Stimulated activated CD4-positive, alpha-beta T cell treated with anti-CD3 and anti-CD28 coated beads, Interleukin-15, amount 100 ng/mL, for 1 hour (primary cell): ENCODE results near the gene IAPP.
"Not testable (repeated sequence)": the region's sequence is repeated elsewhere in the genome, so short reads cannot be mapped to it uniquely, and the experiment has no call there.

Experiments used
- DNase-seq, 2 donors: peaks; one replicate each; pipeline ENCODE4 v3.0.0-alpha.2; 2020; ENCODE audit warnings: low read depth in 1 of 2, low spot score in 1 of 2

The IAPP gene

DNA sequence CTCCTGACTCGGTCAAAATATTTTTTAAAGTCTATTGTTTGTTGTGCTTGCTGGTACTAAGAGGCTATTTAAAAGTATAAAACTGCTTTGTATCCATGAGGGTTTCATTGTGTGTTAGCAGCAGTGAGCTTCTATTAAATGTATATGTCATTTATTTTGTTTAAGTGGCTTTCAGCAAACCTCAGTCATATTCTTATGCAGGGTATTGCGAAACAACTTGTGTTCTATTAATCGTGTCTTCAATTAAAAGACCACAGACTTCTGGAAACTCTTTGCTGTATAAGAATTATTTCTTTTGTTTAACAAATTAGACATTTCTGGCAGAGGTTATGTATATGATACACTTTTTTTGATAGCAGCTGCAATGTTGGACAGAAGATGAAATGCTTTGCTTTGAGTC, 6.5 kb downstream of the IAPP start:
- no peak for DNase-seq

DNA sequence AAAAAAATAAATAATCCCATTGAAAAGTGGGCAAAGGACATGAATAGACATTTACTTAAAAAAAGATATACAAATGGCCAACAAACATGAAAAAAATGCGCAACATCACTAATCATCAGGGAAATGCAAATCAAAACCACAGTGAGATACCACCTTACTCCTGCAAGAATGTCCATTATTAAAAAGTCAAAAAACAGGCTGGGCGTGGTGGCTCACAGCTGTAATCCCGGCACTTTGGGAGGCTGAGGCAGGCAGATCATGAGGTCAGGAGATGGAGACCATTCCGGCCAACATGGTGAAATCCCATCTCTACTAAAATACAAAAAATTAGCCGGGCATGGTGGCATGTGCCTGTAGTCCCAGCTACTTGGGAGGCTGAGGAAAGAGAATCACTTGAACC, 8.6 kb downstream of the IAPP start:
- not testable (repeated sequence) for DNase-seq

DNA sequence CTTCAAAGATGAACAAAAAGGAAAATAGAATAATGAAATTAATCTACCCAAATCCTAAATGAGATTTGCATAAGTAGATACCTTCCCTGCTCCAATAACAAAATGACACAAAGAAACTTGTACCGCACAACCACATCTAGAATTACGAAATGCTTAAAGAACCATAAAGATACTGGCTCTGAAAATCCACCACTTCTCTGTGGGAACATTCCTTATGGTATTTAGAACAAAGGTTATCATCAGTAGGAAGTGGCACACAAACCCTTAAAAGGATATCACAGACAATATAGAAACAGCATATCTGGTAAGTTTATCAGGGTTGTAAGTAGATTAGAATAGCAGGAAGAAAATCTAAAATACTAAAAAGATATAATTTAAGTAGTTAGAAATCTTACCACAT, 11.6 kb downstream of the IAPP start:
- DNase-seq = no peak

DNA sequence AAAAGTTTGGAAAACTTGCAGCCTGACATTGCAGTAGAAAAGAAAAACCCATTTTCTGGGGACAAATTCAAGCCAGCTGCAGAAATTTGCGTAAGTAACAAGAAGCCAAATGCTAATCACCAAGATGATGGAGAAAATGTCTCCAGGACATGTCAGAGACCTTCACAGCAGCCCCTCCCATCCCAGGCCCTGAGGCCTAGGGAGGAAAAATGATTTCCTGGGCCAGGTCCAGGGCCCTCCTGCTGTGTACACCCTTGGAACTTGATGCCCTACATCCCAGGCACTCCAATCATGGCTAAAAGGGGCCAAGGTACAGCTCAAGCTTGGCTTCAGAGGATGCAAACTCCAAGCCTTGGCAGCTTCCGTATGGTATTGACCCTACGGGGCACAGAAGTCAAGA, 14.5 kb downstream of the IAPP start:
- DNase-seq = no peak

DNA sequence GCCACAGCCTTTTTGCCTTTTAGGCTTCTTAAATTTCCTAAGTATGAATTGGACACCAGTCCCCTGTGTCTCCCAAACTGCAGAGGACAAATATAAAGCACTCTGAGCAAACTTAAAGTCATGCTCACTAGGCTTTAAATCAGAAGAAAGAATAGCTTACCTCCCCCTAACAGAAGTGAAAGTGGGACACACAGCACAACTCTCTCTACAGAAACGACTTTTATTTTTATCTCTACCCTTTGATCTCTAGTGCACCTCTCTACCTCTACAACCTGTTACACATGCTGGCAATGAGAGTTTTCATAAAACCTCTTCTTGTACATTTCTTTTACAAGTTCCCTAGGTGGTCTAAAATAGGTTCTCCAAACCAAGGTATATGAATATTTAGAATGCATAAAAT, 19.7 kb downstream of the IAPP start:
- no peak for DNase-seq

DNA sequence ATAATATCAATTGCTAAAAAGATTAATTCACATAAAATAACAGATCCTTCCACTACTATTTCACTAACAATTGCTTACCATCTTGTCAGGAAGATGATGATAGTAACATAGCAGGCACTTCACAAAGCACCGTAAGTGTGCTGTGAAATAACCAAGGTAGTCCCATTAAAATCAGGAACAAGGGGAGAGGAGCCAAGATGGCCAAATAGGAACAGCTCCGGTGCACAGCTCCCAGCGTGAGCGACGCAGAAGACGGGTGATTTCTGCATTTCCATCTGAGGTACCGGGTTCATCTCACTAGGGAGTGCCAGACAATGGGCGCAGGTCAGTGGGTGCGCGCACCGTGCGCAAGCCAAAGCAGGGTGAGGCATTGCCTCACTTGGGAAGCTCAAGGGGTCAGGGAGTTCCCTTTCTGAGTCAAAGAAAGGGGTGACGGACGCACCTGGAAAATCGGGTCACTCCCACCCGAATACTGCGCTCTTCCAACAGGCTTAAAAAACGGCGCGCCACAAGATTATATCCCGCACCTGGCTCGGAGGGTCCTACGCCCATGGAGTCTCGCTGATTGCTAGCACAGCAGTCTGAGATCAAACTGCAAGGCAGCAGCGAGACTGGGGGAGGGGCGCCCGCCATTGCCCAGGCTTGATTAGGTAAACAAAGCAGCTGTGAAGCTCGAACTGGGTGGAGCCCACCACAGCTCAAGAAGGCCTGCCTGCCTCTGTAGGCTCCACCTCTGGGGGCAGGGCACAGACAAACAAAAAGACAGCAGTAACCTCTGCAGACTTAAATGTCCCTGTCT, 22.3 kb downstream of the IAPP start:
- DNase-seq = not testable (repeated sequence)

DNA sequence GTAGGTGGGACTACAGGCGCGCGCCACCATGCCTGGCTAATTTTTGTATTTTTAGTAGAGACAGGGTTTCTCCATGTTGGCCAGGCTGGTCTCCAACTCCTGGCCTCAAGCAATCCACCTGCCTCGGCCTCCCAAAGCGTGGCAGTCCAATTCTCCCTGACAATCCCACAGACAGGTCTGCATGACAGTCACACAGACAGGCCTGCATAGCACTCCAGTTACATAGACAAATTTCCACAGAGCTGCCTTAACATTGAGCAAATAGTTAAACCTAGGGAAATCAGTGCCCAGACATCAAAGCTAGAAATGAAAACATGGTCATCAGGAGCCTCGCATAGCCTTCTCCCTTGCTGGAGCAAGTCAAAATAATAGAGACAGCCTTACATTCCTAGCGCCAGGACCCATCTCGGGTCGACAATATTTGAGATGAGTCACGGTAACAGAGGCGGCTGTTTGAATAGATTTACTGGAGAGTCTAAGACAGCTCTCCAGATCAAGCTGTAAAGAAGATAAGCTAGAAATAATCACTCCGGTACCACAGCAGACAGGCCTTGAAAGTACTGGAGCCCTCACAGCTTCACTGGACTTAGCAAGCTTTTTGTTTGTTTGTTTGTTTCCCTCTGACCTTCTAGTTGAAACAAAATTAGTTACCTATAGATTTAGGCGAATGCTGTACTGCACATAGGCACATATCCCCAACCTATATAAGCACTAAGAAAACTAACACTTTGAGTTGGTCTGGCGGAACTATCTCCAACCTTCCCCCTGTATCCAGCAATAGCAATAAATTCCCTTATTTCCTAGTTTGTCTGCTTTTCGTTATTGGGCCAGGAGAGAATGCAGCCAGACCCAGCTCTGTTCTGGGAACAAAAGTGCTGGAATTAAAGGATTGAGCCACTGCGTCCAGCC, 40.9 kb downstream of the IAPP start:
- no peak for DNase-seq

DNA sequence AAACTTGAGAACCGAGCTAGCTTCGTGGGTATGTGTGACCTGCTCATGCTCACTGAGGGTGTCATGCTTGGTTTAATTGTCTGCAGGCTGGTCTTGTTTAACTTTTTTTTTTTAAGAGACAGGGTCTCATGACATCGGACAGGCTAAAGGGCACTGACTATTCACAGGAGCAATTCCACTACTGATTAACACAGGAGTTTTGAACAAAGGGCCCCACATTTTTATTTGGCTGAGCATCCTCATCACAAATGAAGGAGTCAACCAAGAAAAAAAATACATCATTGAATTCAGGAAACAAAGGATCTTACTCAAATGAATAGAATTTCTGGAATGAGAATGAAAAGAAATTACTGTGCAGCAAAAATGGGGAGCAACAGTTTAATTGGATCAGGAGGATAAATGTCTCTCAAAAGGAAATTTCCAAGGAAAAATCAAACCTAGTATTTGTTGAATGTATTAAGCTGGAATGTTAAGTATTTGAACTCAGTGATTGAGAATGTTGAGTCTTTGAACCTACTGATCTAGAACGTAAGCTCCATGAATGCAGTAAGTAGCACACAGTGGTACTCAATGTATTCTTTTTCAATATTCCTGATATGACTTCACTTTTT, 43.9 kb downstream of the IAPP start:
- no peak for DNase-seq

DNA sequence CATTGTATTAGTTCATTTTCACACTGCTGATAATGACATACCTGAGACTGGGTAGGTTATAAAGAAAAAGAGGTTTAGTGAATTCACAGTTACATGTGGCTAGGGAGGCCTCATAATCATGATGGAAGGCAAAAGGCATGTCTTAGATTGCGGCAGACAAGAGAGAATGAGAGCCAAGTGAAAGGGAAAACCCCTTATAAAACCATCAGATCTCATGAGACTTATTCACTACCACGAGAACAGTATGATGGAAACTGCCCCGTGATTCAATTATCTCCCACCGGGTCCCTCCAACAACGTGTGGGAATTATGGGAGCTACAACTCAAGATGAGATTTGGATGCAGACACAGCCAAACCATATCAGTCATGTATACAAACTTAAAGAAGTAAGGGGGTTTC, 45.7 kb downstream of the IAPP start:
- not testable (repeated sequence) for DNase-seq

DNA sequence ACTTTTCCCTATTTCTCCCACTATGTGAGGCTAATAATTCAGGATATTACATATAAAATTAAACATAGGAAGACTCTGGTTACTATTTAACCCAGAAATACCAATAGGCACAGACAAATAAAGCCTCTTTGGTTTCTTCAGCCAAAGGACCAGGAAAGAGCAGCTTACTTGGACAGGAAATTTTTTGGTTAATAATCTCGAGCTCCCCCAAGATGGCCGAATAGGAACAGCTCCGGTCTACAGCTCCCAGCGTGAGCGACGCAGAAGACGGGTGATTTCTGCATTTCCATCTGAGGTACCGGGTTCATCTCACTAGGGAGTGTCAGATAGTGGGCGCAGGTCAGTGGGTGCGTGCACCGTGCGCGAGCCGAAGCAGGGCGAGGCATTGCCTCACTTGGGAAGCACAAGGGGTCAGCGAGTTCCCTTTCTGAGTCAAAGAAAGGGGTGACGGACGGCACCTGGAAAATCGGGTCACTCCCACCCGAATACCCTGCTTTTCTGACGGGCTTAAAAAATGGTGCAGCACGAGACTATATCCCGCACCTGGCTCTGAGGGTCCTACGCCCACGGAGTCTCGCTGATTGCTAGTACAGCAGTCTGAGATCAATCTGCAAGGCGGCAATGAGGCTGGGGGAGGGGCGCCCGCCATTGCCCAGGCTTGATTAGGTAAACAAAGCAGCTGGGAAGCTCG, 46.5 kb downstream of the IAPP start:
- DNase-seq = not testable (repeated sequence)

DNA sequence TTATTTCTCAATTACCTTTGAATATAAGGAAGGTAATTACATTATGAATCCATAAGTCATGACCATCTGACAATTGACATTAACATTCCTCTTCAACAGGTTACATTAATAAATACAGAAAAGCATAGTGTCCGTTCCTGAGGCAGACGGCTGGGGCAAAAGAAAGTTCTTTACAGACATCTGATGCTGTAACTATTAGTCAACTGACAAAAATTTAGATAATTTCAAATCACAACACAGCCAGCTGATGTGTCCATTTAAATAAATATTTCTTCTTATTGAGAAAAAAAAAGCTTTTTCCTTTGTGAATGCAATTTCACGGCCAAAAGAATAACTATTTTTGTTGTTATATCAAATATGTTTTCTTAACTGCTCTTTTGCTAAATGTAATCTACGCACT, 55.5 kb downstream of the IAPP start:
- no peak for DNase-seq
